ENCODE data around the gene CWF19L1.

CWF19L1 gene

GRCh38 chr10:100182908-100183307 lies 84.5 kb downstream of the CWF19L1 start:
- DNase-seq (ENCODE audit: low read depth in 3 of 3, low spot score in 1 of 3) = no peak
